SU-DHL-6 (cell line): ENCODE measurements around the gene SLC22A23.

Experiments
- EZH2phosphoT487 ChIP-seq: fragments of 200-600 bp; sonication (generic), shearing (Covaris generic); conservative IDR thresholded peaks from 2 replicates; pipeline ENCODE4 v1.6.1; 2018; ENCODE audit warnings: mild to moderate bottlenecking, antibody characterized with exemption, low read length, moderate library complexity, mixed read lengths
- TF ChIP-seq, protein P1 (sequence below): fragments of 200-600 bp; sonication (generic); IDR thresholded peaks from one replicate; pipeline ENCODE4 v1.5.1; 2017; ENCODE audit warnings: antibody characterized with exemption, mild to moderate bottlenecking, low read length, moderate library complexity; ENCODE audit not compliant: insufficient read depth, poor library complexity, severe bottlenecking

DNA sequence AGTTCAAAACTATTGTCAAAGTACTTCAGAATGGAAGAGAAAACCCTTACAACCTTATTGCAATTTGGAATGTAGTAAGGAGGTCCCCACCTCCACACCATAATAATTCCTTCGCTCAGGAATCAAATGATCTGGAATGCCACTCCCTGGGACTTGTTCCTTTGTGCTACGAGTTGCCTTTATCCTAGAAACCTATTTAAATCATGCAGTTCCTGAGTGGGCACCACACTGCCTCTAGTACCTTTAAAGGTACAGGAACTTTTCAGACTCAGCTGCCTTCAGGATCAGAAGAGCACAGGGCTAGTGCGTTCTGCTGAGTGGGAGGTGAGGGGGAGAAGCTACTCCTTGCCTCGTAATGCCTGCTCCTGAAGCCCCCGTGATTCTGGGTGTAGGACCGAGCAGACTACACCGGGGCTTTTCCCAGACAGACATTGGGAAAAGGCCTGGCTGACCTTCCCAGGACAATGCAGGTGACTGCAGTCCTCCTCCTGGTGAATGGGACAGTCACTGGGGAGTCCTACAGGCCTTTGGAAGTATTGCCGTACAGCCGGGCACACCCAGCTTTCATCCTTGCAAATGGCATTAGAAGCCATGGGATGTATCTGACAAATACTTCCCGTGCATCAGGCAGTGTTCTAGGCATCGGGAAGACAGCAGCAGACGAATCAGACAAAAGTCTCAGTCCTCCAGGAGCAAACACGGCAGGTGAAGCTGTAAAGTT, 217.6 kb downstream of the SLC22A23 start:
- TF ChIP-seq EZH2phosphoT487: no peak
- TF ChIP-seq, protein P1, sequence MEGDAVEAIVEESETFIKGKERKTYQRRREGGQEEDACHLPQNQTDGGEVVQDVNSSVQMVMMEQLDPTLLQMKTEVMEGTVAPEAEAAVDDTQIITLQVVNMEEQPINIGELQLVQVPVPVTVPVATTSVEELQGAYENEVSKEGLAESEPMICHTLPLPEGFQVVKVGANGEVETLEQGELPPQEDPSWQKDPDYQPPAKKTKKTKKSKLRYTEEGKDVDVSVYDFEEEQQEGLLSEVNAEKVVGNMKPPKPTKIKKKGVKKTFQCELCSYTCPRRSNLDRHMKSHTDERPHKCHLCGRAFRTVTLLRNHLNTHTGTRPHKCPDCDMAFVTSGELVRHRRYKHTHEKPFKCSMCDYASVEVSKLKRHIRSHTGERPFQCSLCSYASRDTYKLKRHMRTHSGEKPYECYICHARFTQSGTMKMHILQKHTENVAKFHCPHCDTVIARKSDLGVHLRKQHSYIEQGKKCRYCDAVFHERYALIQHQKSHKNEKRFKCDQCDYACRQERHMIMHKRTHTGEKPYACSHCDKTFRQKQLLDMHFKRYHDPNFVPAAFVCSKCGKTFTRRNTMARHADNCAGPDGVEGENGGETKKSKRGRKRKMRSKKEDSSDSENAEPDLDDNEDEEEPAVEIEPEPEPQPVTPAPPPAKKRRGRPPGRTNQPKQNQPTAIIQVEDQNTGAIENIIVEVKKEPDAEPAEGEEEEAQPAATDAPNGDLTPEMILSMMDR: no peak
